Thyroid gland (tissue), 4 donors: ENCODE measurements around the gene NELL2.

ENCODE experiments used
- CTCF ChIP-seq, 6 experiments: fragments of 200-600 bp in 3 of 6; fragments of 450-650 bp in 3 of 6; sonication (generic) in 3 of 6; IDR thresholded peaks; one replicate each; pipeline ENCODE4 v1.5.1; 2016 to 2019; ENCODE audit warnings: antibody characterized with exemption in 6 of 6, mild to moderate bottlenecking in 2 of 6, inconsistent platforms in 1 of 6, moderate library complexity in 1 of 6
- POLR2A ChIP-seq, 2 donors: fragments of 450-650 bp; IDR thresholded peaks; one replicate each; pipeline ENCODE4 v1.6.1; 2017; ENCODE audit warnings: antibody characterized with exemption in 2 of 2, mild to moderate bottlenecking in 2 of 2, moderate library complexity in 1 of 2

- no peak for TF ChIP-seq CTCF (IDR thresholded peaks at IDR 0.05)
- no peak for TF ChIP-seq POLR2A (IDR thresholded peaks at IDR 0.05)
These were observed 97.3 kb downstream of the NELL2 start for GRCh38 chr12:44778863-44779262.
